ENCODE results near the gene IGDCC3. TPM values are rescaled to one million over a fixed set of nuclear protein-coding genes. Genes with fewer than 3 reads are reported as not detected.

IGDCC3 gene
- total and polyA plus RNA-seq, 10 of the 15 experiments (the other 5 are each of a cell fraction or from before 2014, with no cell fraction given) = 0.10 to 0.20 (median 0.15) TPM; not detected in 7

GRCh38 chr15:65333856-65334255 lies 43.9 kb downstream of the IGDCC3 start:
- H3K4me3 ChIP-seq = no peak overlapping the region
- no peak for TF ChIP-seq STAT1 (conservative IDR thresholded peaks at IDR 0.05)
- TF ChIP-seq NFYA (IDR thresholded peaks at IDR 0.05; ENCODE audit: borderline replicate concordance, low read depth, low read length) = no peak
- TF ChIP-seq RUNX3 (IDR thresholded peaks at IDR 0.05; ENCODE audit: low read length) = no peak
- no peak for TF ChIP-seq E2F8 (IDR thresholded peaks at IDR 0.05; ENCODE audit: low read depth, partially characterized antibody)
- TF ChIP-seq ZBTB40 (IDR thresholded peaks at IDR 0.05; ENCODE audit: borderline replicate concordance) = no peak
- TF ChIP-seq TCF12 (IDR thresholded peaks at IDR 0.05; ENCODE audit: low read depth, low read length) = no peak
- no peak for TF ChIP-seq ATF2 (IDR thresholded peaks at IDR 0.05; ENCODE audit: low read length)
- TF ChIP-seq GATAD2B (conservative IDR thresholded peaks at IDR 0.05; ENCODE audit: low read depth) = no peak
- TF ChIP-seq USF2 (IDR thresholded peaks at IDR 0.05; ENCODE audit: borderline replicate concordance, low read depth, low read length) = no peak
- TF ChIP-seq EED (IDR thresholded peaks at IDR 0.05; ENCODE audit: low read depth) = no peak
- TF ChIP-seq SMAD1 (IDR thresholded peaks at IDR 0.05; ENCODE audit: low read depth, partially characterized antibody) = no peak
- TF ChIP-seq NRF1 (conservative IDR thresholded peaks at IDR 0.05; ENCODE audit: low read depth, low read length) = no peak
- H3K4me1 ChIP-seq (ENCODE audit: control insufficient read depth, insufficient read depth, low read length) = peaks cover 6% of the 10 kb centered on the region
- ATAC-seq (no peak), DNase-seq (ENCODE audit: low read depth, low spot score) (no peak), FAIRE-seq (no peak)
- H3K27ac ChIP-seq (ENCODE audit: control insufficient read depth, insufficient read depth) = no peak overlapping the region
- SMC1A ChIA-PET (ENCODE audit: uncharacterized antibody, unreplicated experiment) = no interaction called here
- no peaks in the 10 kb centered on the region for H3K36me3 ChIP-seq (ENCODE audit: control insufficient read depth in 2 of 2, insufficient read depth in 2 of 2, low read length in 1 of 2)
- H3K4me2 ChIP-seq (ENCODE audit: control insufficient read depth, insufficient read depth) = no peak overlapping the region
- H3K27me3 ChIP-seq (replicated peaks in 1 of 2; ENCODE audit: control insufficient read depth in 2 of 2, insufficient read depth in 2 of 2, low read length in 1 of 2) = no peaks in the 10 kb centered on the region
- no peaks in the 10 kb centered on the region for H3K9me3 ChIP-seq (replicated peaks; ENCODE audit: control insufficient read depth, insufficient read depth, low read length)
- RAD21 ChIA-PET (ENCODE audit: unreplicated experiment) = interaction anchor here (0.5 kb wide), 1 partner anchor 40 kb away, joined by 4 read pairs; no protein-coding TSS in a partner anchor
- intact Hi-C loops (cut with micrococcal nuclease; ENCODE audit: unreplicated experiment) (no loop called here), in situ Hi-C loops (cut with MboI) (no loop called here)
- no TSS peak for BruUV-seq (replicated peaks)
- no peak overlapping the region for H3K9ac ChIP-seq (ENCODE audit: control insufficient read depth, insufficient read depth, low read length)
- no peak overlapping the region for H2AFZ ChIP-seq (ENCODE audit: control insufficient read depth, low read depth, low read length)
- no peaks in the 10 kb centered on the region for H4K20me1 ChIP-seq (ENCODE audit: control insufficient read depth, insufficient read depth)
- CTCF ChIA-PET = interaction anchor here (1.3 kb wide), 1 partner anchor 52 kb away, joined by 3 read pairs; no protein-coding TSS in a partner anchor
- POLR2A ChIA-PET = no interaction called here
- WGBS (ENCODE audit: insufficient coverage, insufficient replicate concordance, low lambda C conversion rate, missing lambda C conversion rate) = 27% methylated on average over 5 of the region's 5 CpGs
- H3K79me2 ChIP-seq (ENCODE audit: control insufficient read depth, insufficient read depth, low read length) = no peaks in the 10 kb centered on the region
